Ectodermal cell (in vitro differentiated cells): Measurements from ENCODE around the gene LMF1. TPM values are rescaled to one million over a fixed set of nuclear protein-coding genes. Genes with fewer than 3 reads are reported as not detected.

Experiments used
- H3K27ac ChIP-seq: 2 replicates; pipeline ENCODE4 v1.7.0; 2013; ENCODE audit warnings: mild to moderate bottlenecking, low read depth, low read length; ENCODE audit not compliant: insufficient read depth, poor library complexity, severe bottlenecking
- H3K27me3 ChIP-seq: 2 replicates; pipeline ENCODE4 v1.7.0; 2013; ENCODE audit warnings: mild to moderate bottlenecking, low read length; ENCODE audit not compliant: insufficient read depth, control insufficient read depth, poor library complexity, severe bottlenecking
- H3K36me3 ChIP-seq: one replicate; pipeline ENCODE4 v1.7.0; 2013; ENCODE audit warnings: low read length; ENCODE audit not compliant: control insufficient read depth, insufficient read depth
- H3K4me1 ChIP-seq: one replicate; pipeline ENCODE4 v1.7.0; 2013; ENCODE audit warnings: low read length; ENCODE audit not compliant: control insufficient read depth, insufficient read depth
- H3K4me3 ChIP-seq: 2 replicates; pipeline ENCODE4 v1.7.0; 2013; ENCODE audit warnings: low read depth, low read length, control low read depth; ENCODE audit not compliant: insufficient read depth
- H3K9me3 ChIP-seq: 2 replicates; pipeline ENCODE4 v1.7.0; 2013; ENCODE audit warnings: mild to moderate bottlenecking, low read length, moderate library complexity; ENCODE audit not compliant: control insufficient read depth
- WGBS, 2 experiments: methylation state at CpG; one replicate each; pipeline ENCODE4 v1.1.7; 2013; ENCODE audit warnings: missing lambda C conversion rate in 2 of 2; 5-methylcytosine and 5-hydroxymethylcytosine counted together
- polyA plus RNA-seq, 4 experiments: library from polyadenylated mRNA; stranded (reverse); fragments of 50-300 nt; gene quantifications; one replicate each; pipeline ENCODE4 v1.2.3, GENCODE V29; 2013

LMF1 gene
- polyA plus RNA-seq (2013, experiment 1 of 4): 14.8 TPM
- polyA plus RNA-seq (2013, experiment 2 of 4): 13.8 TPM
- polyA plus RNA-seq (2013, experiment 3 of 4): 10.0 TPM
- 12.3 TPM for polyA plus RNA-seq (2013, experiment 4 of 4)

- Histone ChIP-seq H3K36me3 (peaks cover 3% of the 10 kb centered on the region), H3K9me3 (no peaks in the 10 kb centered on the region), H3K27ac (no peak within 1 kb of the TSS), H3K27me3 (peaks cover 24% of the 10 kb centered on the region), H3K4me1 (peaks cover 35% of the 10 kb centered on the region), H3K4me3 (peak within 1 kb of the TSS; percentile 94)
- WGBS, 2 experiments: 5 to 7% methylated on average over 71 of the region's 71 CpGs
Observed at GRCh38 chr16:970766-971581, at the start of gene LMF1. Gene LMF1 (minus strand): TSS chr16:970984. CDS start chr16:970980, 4 bp downstream.

GRCh38 chr16:1020091-1020399, 49.3 kb upstream of the LMF1 start:
- H3K9me3 ChIP-seq: no peaks in the 10 kb centered on the region
- H3K36me3 ChIP-seq: no peaks in the 10 kb centered on the region
- no peak overlapping the region for H3K4me3 ChIP-seq
- peaks cover 31% of the 10 kb centered on the region for H3K4me1 ChIP-seq
- no peaks in the 10 kb centered on the region for H3K27me3 ChIP-seq
- 95% methylated on average over 11 of the region's 11 CpGs for WGBS, 2 experiments
- H3K27ac ChIP-seq: no peak overlapping the region

- Histone ChIP-seq H3K4me3 (no peak overlapping the region), H3K27ac (no peak overlapping the region), H3K36me3 (no peaks in the 10 kb centered on the region), H3K9me3 (no peaks in the 10 kb centered on the region), H3K27me3 (no peaks in the 10 kb centered on the region), H3K4me1 (peaks cover 37% of the 10 kb centered on the region)
- WGBS, 2 experiments: 83 to 85% methylated on average over 66 of the region's 66 CpGs
Observed at GRCh38 chr16:1019231-1020090, 48.7 kb upstream of the LMF1 start.

GRCh38 chr16:1018447-1019198, 47.8 kb upstream of the LMF1 start:
- Histone ChIP-seq H3K36me3 (no peaks in the 10 kb centered on the region), H3K4me1 (peaks cover 33% of the 10 kb centered on the region), H3K27me3 (no peaks in the 10 kb centered on the region), H3K27ac (no peak overlapping the region), H3K9me3 (no peaks in the 10 kb centered on the region), H3K4me3 (no peak overlapping the region)
- whole genome bisulfite sequencing, 2 experiments: 88 to 93% methylated on average over 15 of the region's 15 CpGs

GRCh38 chr16:1014771-1015495, 44.1 kb upstream of the LMF1 start:
- 87% methylated on average over 22 of the region's 22 CpGs for whole genome bisulfite sequencing, 2 experiments
- no peaks in the 10 kb centered on the region for H3K9me3 ChIP-seq
- H3K4me3 ChIP-seq: no peak overlapping the region
- no peak overlapping the region for H3K27ac ChIP-seq
- no peaks in the 10 kb centered on the region for H3K36me3 ChIP-seq
- peaks cover 18% of the 10 kb centered on the region for H3K4me1 ChIP-seq
- H3K27me3 ChIP-seq: no peaks in the 10 kb centered on the region

- no peak overlapping the region for H3K4me3 ChIP-seq
- 93% methylated on average over 8 of the region's 8 CpGs for WGBS, 2 experiments
- no peak overlapping the region for H3K27ac ChIP-seq
Observed at GRCh38 chr16:1014221-1014620, 43.4 kb upstream of the LMF1 start.

GRCh38 chr16:1013593-1013900, 42.8 kb upstream of the LMF1 start:
- Histone ChIP-seq H3K27ac (no peak overlapping the region), H3K4me1 (peaks cover 14% of the 10 kb centered on the region), H3K36me3 (no peaks in the 10 kb centered on the region), H3K9me3 (no peaks in the 10 kb centered on the region), H3K27me3 (no peaks in the 10 kb centered on the region), H3K4me3 (no peak overlapping the region)
- WGBS, 2 experiments: 86 to 89% methylated on average over 8 of the region's 8 CpGs

More at GRCh38 chr16:1014221-1014620, 43.4 kb upstream of the LMF1 start:
- Histone ChIP-seq H3K27me3 (no peaks in the 10 kb centered on the region), H3K4me1 (peaks cover 14% of the 10 kb centered on the region), H3K36me3 (no peaks in the 10 kb centered on the region), H3K9me3 (no peaks in the 10 kb centered on the region)

GRCh38 chr16:1012722-1013592, 42.2 kb upstream of the LMF1 start:
- no peaks in the 10 kb centered on the region for H3K36me3 ChIP-seq
- H3K4me1 ChIP-seq: peaks cover 14% of the 10 kb centered on the region
- no peaks in the 10 kb centered on the region for H3K27me3 ChIP-seq
- WGBS, 2 experiments: 93 to 94% methylated on average over 28 of the region's 28 CpGs
- H3K9me3 ChIP-seq: no peaks in the 10 kb centered on the region
- no peak overlapping the region for H3K4me3 ChIP-seq
- H3K27ac ChIP-seq: no peak overlapping the region

GRCh38 chr16:1012135-1012534, 41.4 kb upstream of the LMF1 start:
- no peaks in the 10 kb centered on the region for H3K36me3 ChIP-seq
- no peaks in the 10 kb centered on the region for H3K27me3 ChIP-seq
- no peak overlapping the region for H3K4me3 ChIP-seq
- no peak overlapping the region for H3K27ac ChIP-seq
- H3K9me3 ChIP-seq: no peaks in the 10 kb centered on the region
- peaks cover 14% of the 10 kb centered on the region for H3K4me1 ChIP-seq
- WGBS, 2 experiments: 94% methylated on average over 19 of the region's 19 CpGs
